ENCODE data around the gene ACACB.

Gene ACACB

DNA sequence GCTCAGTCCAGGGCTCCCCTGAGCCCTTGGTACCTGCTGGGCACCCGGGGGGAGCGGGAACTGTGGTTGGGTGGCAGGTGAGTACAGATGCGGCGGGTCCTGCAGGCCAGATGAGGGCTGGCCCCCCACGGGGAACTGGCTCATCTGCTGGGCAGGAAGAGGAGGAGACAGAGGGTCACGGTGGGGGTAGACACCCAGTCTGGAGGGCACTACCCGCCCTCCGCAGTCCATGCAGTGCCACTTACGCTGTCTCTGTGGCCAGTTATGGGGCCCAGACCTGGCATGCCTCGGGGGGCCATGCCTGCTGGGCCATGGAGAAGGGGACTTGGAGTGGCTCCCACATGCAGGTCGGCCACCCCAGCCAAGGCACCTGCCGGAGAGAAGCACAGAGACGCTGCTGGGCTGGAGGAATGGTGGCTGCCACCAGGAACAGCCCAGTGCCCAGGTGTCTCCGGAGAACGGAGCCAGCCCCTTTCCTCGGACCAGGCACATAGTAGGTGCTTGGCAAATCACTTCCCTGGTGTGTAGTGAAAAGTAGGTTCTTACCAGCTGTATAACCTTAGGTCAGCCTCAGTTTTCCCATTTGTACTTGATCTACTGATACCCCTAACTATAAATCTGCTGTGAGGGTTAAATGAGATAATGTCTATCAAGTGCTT, 171.6 kb downstream of the ACACB start:
- peaks cover 14% of the 10 kb centered on the region for H3K4me1 ChIP-seq (ENCODE audit: insufficient read depth, low read length)
- no peaks in the 10 kb centered on the region for H3K9me3 ChIP-seq (ENCODE audit: low read length)
- no peak overlapping the region for H3K9ac ChIP-seq (ENCODE audit: low read length)
- no peaks in the 10 kb centered on the region for H3K36me3 ChIP-seq (ENCODE audit: insufficient read depth, low read length)
- no peaks in the 10 kb centered on the region for H3K27me3 ChIP-seq (ENCODE audit: control insufficient read depth in 1 of 2, insufficient read depth in 2 of 2, low read length in 2 of 2)
- H3K4me3 ChIP-seq (ENCODE audit: low read depth in 1 of 2, low read length in 2 of 2), result no peak overlapping the region
- H3K27ac ChIP-seq (ENCODE audit: low read depth, low read length), result no peak overlapping the region

GRCh38 chr12:109288571-109288970, 172.2 kb downstream of the ACACB start:
- Histone ChIP-seq H3K27me3 (ENCODE audit: control insufficient read depth in 1 of 2, insufficient read depth in 2 of 2, low read length in 2 of 2) (no peaks in the 10 kb centered on the region), H3K4me1 (ENCODE audit: insufficient read depth, low read length) (peaks cover 14% of the 10 kb centered on the region)

GRCh38 chr12:109289004-109289403, 172.6 kb downstream of the ACACB start:
- H3K9me3 ChIP-seq (ENCODE audit: low read length), result no peaks in the 10 kb centered on the region
- no peak overlapping the region for H3K9ac ChIP-seq (ENCODE audit: low read length)
- H3K27ac ChIP-seq (ENCODE audit: low read depth, low read length), result no peak overlapping the region
- no peaks in the 10 kb centered on the region for H3K27me3 ChIP-seq (ENCODE audit: control insufficient read depth in 1 of 2, insufficient read depth in 2 of 2, low read length in 2 of 2)
- H3K4me1 ChIP-seq (ENCODE audit: insufficient read depth, low read length), result peaks cover 14% of the 10 kb centered on the region
- H3K4me3 ChIP-seq (ENCODE audit: low read depth in 1 of 2, low read length in 2 of 2), result no peak overlapping the region
- H3K36me3 ChIP-seq (ENCODE audit: insufficient read depth, low read length), result no peaks in the 10 kb centered on the region

More at GRCh38 chr12:109288571-109288970, 172.2 kb downstream of the ACACB start:
- H3K36me3 ChIP-seq (ENCODE audit: insufficient read depth, low read length), result no peaks in the 10 kb centered on the region
- no peak overlapping the region for H3K4me3 ChIP-seq (ENCODE audit: low read depth in 1 of 2, low read length in 2 of 2)
- no peak overlapping the region for H3K27ac ChIP-seq (ENCODE audit: low read depth, low read length)
- H3K9me3 ChIP-seq (ENCODE audit: low read length), result no peaks in the 10 kb centered on the region
- H3K9ac ChIP-seq (ENCODE audit: low read length), result no peak overlapping the region

- Histone ChIP-seq H3K36me3 (ENCODE audit: insufficient read depth, low read length) (no peaks in the 10 kb centered on the region), H3K9ac (ENCODE audit: low read length) (no peak overlapping the region), H3K27me3 (ENCODE audit: control insufficient read depth in 1 of 2, insufficient read depth in 2 of 2, low read length in 2 of 2) (no peaks in the 10 kb centered on the region), H3K4me3 (ENCODE audit: low read depth in 1 of 2, low read length in 2 of 2) (no peak overlapping the region), H3K27ac (ENCODE audit: low read depth, low read length) (no peak overlapping the region), H3K4me1 (ENCODE audit: insufficient read depth, low read length) (peaks cover 14% of the 10 kb centered on the region), H3K9me3 (ENCODE audit: low read length) (no peaks in the 10 kb centered on the region)
Observed at GRCh38 chr12:109289551-109289950, 173.2 kb downstream of the ACACB start.

DNA sequence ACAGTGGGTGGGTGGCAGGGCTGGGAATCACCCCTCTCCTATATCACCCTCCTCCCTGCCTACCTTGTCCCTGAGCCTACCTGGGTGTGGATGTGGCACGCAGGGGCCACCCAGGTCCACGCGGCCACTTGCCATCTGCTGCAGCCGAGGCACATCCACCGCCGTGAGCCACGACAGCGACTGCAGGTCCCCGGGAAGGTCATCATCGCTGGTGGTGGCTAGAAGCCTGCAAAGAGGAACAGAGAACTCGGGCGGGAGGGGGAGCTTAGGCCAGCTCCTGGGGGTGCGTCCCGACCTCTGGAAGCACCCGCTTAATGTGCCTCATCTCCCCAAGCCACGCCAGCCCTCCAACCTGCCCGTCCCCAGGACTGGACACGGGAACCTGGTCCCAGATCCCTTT, 173.7 kb downstream of the ACACB start:
- Histone ChIP-seq H3K4me1 (ENCODE audit: insufficient read depth, low read length) (peaks cover 14% of the 10 kb centered on the region), H3K27ac (ENCODE audit: low read depth, low read length) (no peak overlapping the region), H3K9me3 (ENCODE audit: low read length) (no peaks in the 10 kb centered on the region), H3K4me3 (ENCODE audit: low read depth in 1 of 2, low read length in 2 of 2) (no peak overlapping the region), H3K36me3 (ENCODE audit: insufficient read depth, low read length) (no peaks in the 10 kb centered on the region), H3K9ac (ENCODE audit: low read length) (no peak overlapping the region), H3K27me3 (ENCODE audit: control insufficient read depth in 1 of 2, insufficient read depth in 2 of 2, low read length in 2 of 2) (no peaks in the 10 kb centered on the region)

DNA sequence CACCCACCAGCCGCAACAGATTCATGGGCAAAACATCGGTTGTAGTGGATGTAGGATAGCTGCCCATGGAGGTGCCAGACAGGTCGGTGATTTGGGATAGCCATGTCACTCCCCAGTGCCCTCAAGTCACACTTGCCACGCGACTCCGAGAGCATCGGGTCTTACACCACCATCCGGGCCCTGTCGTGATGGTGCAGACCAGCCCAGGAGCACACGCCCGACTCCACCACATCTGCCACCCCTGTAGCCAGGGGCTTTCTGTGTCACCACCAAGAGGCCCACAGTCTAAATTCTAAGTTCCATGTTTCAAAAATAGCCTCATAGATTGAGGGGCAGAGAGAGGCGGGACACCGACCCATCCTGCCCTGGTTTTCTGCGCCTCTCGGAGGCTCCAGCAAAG, 174.7 kb downstream of the ACACB start:
- no peaks in the 10 kb centered on the region for H3K9me3 ChIP-seq (ENCODE audit: low read length)
- H3K27me3 ChIP-seq (ENCODE audit: control insufficient read depth in 1 of 2, insufficient read depth in 2 of 2, low read length in 2 of 2), result no peaks in the 10 kb centered on the region
- H3K36me3 ChIP-seq (ENCODE audit: insufficient read depth, low read length), result no peaks in the 10 kb centered on the region
- H3K4me3 ChIP-seq (ENCODE audit: low read depth in 1 of 2, low read length in 2 of 2), result peak overlapping the region in 1 of 2 donors; percentile 52
- H3K4me1 ChIP-seq (ENCODE audit: insufficient read depth, low read length), result peaks cover 14% of the 10 kb centered on the region
- H3K27ac ChIP-seq (ENCODE audit: low read depth, low read length), result peak overlapping the region; percentile 27
- peak overlapping the region; percentile 33 for H3K9ac ChIP-seq (ENCODE audit: low read length)

GRCh38 chr12:109291521-109292341, 175.3 kb downstream of the ACACB start:
- H3K9ac ChIP-seq (ENCODE audit: low read length), result peak overlapping the region; percentile 33
- H3K4me1 ChIP-seq (ENCODE audit: insufficient read depth, low read length), result peaks cover 14% of the 10 kb centered on the region
- H3K9me3 ChIP-seq (ENCODE audit: low read length), result no peaks in the 10 kb centered on the region
- H3K27ac ChIP-seq (ENCODE audit: low read depth, low read length), result peak overlapping the region; percentile 27
- H3K4me3 ChIP-seq (ENCODE audit: low read depth in 1 of 2, low read length in 2 of 2), result peak overlapping the region in 1 of 2 donors; percentile 52
- H3K27me3 ChIP-seq (ENCODE audit: control insufficient read depth in 1 of 2, insufficient read depth in 2 of 2, low read length in 2 of 2), result no peaks in the 10 kb centered on the region
- no peaks in the 10 kb centered on the region for H3K36me3 ChIP-seq (ENCODE audit: insufficient read depth, low read length)

DNA sequence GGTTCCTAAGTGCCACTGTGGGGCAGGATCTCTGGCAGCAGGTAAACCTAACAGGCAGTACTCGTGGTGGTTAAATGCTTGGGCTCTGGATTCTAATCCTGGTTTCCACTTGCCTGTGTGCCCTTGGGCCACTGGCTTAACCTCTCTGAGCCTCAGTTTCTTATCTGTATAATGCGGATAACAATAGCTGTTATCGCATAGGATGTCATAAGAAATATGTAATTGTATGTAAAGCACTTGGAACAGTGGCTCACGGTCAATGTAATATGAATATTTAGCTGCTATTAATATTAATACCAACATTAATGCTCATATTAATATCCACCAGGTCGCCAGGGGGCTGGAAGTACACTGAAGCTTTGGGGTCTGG, 175.9 kb downstream of the ACACB start:
- no peak overlapping the region for H3K9ac ChIP-seq (ENCODE audit: low read length)
- no peak overlapping the region for H3K4me3 ChIP-seq (ENCODE audit: low read depth in 1 of 2, low read length in 2 of 2)
- H3K9me3 ChIP-seq (ENCODE audit: low read length), result no peaks in the 10 kb centered on the region
- H3K36me3 ChIP-seq (ENCODE audit: insufficient read depth, low read length), result no peaks in the 10 kb centered on the region
- no peak overlapping the region for H3K27ac ChIP-seq (ENCODE audit: low read depth, low read length)
- no peaks in the 10 kb centered on the region for H3K27me3 ChIP-seq (ENCODE audit: control insufficient read depth in 1 of 2, insufficient read depth in 2 of 2, low read length in 2 of 2)
- H3K4me1 ChIP-seq (ENCODE audit: insufficient read depth, low read length), result peaks cover 14% of the 10 kb centered on the region

GRCh38 chr12:109293106-109293505, 176.7 kb downstream of the ACACB start:
- no peak overlapping the region for H3K27ac ChIP-seq (ENCODE audit: low read depth, low read length)
- no peaks in the 10 kb centered on the region for H3K9me3 ChIP-seq (ENCODE audit: low read length)
- no peaks in the 10 kb centered on the region for H3K27me3 ChIP-seq (ENCODE audit: control insufficient read depth in 1 of 2, insufficient read depth in 2 of 2, low read length in 2 of 2)
- H3K36me3 ChIP-seq (ENCODE audit: insufficient read depth, low read length), result no peaks in the 10 kb centered on the region
- peaks cover 14% of the 10 kb centered on the region for H3K4me1 ChIP-seq (ENCODE audit: insufficient read depth, low read length)
- no peak overlapping the region for H3K9ac ChIP-seq (ENCODE audit: low read length)
- no peak overlapping the region for H3K4me3 ChIP-seq (ENCODE audit: low read depth in 1 of 2, low read length in 2 of 2)

GRCh38 chr12:109294286-109294796, 178.0 kb downstream of the ACACB start:
- Histone ChIP-seq H3K27me3 (ENCODE audit: control insufficient read depth in 1 of 2, insufficient read depth in 2 of 2, low read length in 2 of 2) (no peaks in the 10 kb centered on the region), H3K4me3 (ENCODE audit: low read depth in 1 of 2, low read length in 2 of 2) (no peak overlapping the region), H3K9me3 (ENCODE audit: low read length) (no peaks in the 10 kb centered on the region), H3K4me1 (ENCODE audit: insufficient read depth, low read length) (peaks cover 14% of the 10 kb centered on the region), H3K27ac (ENCODE audit: low read depth, low read length) (no peak overlapping the region), H3K9ac (ENCODE audit: low read length) (no peak overlapping the region), H3K36me3 (ENCODE audit: insufficient read depth, low read length) (no peaks in the 10 kb centered on the region)

DNA sequence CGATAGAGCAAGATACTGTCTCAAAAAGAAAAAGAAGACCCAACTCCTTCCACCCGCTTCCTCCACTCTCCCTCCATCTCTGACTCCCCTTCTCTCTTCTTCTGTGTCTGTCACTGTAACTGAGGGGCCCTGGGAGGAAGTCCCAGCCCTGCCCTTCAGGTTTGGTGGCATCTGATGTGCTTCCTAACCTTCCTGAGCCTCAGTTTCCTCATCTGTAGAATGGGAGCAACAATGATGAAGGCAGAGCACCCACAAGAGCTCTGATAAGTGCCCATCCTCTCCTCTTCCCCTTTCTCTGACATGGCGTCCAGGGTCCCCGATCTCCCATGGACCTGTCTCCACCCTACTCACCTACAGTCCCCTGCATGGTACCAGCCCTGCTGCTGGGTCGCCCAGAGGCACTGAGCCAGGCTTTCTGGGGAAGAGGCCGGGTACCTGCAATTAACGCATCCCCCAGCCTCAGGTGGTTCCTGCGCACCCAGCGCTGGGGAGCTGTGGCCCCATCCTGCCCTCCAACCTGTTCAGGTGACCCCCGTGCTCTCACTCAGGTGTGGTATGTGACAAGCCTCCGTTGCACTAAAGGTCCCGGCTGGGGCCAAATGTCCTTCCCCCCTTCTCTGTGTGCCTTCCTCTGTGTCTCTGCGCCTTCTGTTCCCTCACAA, 179.5 kb downstream of the ACACB start:
- no peaks in the 10 kb centered on the region for H3K27me3 ChIP-seq (ENCODE audit: control insufficient read depth in 1 of 2, insufficient read depth in 2 of 2, low read length in 2 of 2)
- no peak overlapping the region for H3K4me3 ChIP-seq (ENCODE audit: low read depth in 1 of 2, low read length in 2 of 2)
- no peak overlapping the region for H3K27ac ChIP-seq (ENCODE audit: low read depth, low read length)
- H3K36me3 ChIP-seq (ENCODE audit: insufficient read depth, low read length), result no peaks in the 10 kb centered on the region
- H3K9me3 ChIP-seq (ENCODE audit: low read length), result no peaks in the 10 kb centered on the region
- no peak overlapping the region for H3K9ac ChIP-seq (ENCODE audit: low read length)
- peaks cover 9% of the 10 kb centered on the region for H3K4me1 ChIP-seq (ENCODE audit: insufficient read depth, low read length)
